NK-92 (cell line): Measurements from ENCODE around the gene ATP8A2.

ENCODE experiments used
- DNase-seq: peaks from one replicate; lab custom pipeline; 2025; ENCODE audit not compliant: unreplicated experiment; lab: John Stamatoyannopoulos, UW

Gene ATP8A2

DNA sequence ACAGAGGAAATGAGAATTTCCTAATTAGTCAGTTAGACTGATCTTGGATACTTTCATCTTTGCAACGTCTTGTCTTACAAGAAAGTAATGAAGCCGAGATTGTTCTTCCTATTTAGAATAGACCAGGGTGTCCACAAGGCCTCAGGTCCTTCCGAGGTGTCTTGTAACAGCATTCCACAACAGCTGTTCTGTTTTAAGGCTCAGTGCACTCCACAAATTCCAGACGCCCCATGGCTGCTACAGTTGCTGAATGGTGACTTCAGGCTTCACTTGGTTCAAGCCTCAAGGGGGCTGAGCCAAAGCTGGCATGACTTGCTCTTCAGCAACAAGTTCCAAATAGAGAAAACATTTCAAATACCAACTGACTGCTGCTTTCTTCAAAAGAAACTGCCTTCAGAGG is 536.6 kb downstream of the ATP8A2 start:
- no peak for DNase-seq

DNA sequence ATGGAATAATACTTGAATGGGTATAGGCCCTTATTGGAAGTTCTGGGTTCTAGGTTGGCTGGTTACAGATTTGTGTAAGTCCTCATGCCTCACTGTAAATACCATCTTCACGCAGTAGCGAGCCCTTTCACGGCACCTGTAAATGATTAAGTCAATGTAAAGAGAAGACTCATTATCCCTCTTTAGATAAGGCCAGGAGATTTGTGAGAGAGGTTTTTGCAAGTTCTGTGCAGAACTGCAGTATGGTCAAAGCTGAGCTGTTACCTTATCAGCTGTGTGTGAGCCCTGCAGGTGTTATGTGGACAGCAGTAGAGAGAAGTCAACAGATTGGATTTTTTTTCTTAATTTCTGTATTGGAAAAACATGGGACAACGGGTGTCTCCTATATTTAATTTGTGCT is 538.5 kb downstream of the ATP8A2 start:
- DNase-seq: no peak

DNA sequence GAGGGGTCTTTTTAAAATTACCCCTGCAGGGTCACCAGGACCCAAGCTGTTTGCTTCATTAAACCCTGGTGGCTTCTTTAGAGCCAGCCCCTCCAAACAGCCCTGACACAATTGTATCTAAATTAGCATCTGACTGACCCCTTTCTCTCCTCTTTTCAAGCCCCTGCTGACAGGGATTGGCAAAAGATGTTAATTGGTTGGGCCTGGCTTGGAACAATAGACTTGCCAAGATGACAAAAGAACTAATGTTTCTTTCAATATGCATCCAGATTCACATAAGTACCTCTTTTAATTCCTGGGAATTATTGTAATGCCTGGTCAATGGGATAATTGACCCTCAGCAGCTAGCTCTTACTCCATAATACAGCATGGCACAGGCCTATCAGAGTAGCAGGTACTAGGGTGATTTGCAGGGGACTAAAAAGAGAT is 539.2 kb downstream of the ATP8A2 start:
- DNase-seq: no peak

DNA sequence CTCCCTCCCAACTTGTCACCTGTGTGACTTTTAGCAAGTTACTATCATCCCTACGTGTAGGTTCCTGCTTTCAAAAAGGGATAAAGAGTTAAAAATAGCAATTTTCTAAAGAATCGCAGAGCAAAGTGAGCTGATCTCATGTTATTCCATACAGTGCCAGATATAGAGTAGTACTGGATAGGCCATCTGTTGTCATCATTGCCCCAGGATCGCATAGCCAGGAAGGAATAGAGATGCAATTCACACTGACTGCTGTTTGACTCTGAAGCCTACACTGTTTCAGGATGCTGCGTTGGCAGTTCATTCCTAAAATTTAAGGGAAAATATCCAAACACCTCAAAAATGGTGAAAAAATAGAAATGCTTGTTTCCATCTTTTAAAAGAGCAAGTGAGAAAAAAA is 541.2 kb downstream of the ATP8A2 start:
- no peak for DNase-seq

DNA sequence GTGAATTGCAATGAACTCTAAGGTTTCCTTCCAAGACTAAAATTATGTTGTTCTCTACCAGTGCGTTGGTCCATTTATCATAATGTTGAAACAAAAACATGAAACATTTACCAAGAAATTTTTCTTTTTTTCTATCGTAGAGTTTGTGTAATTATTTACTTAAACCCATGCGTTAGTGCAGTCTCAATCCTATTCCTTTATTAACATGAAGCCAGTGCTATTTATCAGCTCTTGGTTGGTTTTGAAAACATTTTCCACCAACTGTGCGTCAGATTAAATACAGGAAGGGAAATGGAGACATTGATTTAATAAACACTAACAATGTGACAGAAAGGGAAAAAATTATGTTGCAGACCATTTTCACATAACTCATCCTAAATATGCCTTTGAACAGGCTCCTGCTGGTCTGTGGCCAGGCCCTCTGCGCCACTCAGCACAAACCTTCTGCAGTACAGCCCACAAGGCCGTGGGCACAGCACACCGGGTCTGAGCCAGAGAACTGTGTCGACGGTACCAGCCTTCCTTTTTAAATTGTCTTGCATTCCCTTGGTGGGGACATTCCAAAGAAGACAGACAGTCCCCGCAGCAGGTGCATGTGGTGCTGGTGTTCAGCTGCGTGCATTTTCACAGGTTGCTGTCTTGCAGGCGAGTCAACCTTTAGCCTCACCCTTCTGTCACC is 544.2 kb downstream of the ATP8A2 start:
- no peak for DNase-seq

DNA sequence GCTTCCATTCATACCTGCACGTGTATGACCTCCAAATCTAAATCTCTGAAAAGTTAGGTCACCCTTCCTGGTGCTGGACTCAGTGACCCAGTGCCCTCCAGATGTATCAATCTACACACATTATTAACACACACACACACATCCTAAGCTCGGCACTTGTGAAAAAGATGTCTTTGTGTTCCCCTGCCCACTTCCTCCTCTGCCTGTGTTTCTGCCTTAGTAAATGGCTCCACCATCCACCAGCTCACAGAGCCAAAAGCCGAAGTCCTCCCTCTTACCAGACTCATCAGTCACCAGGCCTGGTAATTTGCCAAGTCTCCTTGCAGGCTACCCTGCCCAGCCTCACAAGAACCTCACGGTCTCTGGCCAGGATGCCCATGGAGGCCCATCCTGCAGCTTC is 548.5 kb downstream of the ATP8A2 start:
- DNase-seq: no peak

DNA sequence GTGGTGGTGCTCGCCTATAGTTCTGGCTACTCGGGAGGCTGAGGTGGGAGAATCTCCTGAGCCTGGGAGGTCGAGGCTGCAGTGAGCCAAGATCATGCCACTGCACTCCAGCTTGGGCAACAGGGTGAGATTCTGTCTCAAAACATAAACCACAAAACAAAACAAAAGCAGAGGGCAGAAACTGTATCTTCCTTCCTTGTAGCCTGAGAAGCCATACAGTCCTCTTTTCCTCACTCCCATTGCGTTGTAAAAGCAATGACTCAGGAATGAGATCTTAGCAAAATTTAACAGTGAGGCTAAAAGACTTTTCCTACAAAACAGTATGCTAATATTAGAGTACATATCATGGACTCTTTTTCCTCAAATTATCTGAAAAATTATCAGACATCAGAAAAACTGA is 549.2 kb downstream of the ATP8A2 start:
- no peak for DNase-seq

DNA sequence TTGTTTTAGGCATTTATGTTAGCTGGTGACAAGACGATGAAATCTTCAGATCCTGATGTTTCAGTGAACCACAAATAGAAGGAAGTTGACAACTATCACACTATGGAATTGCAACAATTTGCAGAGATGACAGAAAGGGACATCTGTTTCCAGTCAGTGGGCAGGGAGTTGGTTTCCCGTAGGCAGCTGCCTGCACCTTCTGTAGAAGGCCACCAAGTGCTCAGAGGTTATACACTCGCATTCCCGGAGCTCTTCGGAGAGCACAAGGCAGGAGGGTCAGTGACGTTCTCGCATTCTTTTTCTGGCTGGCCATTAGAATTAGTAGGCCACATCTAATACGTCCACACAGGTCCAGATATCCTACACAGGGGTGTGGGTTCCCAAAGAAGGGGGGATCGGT is 550.6 kb downstream of the ATP8A2 start:
- DNase-seq: no peak

DNA sequence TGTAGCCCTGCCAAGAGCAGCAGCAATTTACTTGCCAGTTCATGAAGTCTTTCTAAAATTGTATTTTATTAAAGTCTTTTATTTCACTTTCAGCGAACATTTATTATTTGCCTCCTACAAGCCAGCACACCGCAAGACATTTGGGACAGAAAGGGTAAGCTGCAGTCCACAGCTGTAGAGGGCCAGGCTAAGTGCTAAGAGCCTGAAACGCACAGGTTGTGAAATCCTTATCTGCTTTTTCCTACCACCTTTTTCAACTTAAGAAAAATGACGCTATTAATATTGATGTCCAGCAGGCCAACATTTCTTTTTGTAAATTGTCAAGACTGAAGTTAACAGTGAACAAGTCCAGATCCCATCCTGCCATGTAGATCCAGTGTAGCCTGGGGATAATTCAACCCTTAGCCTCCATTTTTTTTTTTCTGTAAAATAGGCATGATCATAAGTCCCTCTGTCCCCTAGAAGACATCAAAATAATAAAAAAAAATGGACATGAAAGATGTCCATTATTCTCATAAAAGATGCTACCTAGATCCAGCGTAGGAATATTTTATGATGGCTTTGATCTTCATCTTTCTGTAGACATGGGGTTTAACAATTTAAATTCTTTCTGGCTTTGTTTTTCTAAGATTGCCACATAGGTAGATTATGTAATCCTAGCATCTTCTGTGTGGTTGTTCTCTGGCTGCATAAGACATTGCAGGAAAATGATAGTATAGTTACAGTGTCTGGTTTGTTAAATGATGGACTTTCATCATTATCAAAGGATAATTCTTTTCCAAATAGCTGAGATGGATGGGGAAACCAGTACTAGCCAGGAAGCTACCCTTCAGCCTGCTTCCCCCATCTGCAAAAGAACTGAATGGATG is 551.7 kb downstream of the ATP8A2 start:
- DNase-seq: no peak

DNA sequence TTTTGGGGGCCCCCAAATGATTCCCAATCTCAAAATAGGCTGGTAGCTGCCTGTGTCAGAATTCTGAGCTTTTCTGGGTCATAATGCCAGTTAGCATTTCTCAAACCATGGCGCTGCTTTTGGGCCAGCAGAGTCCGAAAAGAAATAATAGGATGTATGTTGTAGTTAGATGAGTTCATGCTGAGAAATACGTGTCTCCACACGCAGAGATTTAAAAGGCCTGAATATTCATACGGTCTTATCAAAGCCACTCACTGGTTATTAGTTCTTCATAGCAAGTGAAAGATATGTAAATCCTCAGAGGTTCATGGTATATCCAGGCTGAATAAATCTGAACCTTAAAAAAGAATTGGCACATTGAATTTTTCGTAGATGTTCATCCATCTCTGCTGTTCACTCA is 555.6 kb downstream of the ATP8A2 start:
- DNase-seq: no peak

DNA sequence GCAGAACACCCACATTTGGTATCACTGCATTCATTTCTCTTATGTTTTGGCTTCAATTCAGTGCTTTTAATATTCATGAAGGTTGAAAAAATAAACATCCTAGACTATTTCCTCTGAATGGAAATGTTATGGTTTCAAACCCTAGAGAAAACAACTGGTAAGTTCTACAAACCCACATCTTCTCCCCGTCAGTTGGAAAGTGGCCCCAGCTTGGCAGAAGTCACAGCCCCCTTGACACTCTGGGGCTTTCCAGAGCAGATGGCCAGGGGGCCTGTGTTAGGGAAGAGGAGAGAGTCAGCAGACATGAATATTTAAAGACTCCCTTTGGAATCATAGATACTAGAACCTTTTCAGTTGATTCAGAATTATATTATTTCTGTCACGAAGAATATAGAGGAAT is 556.2 kb downstream of the ATP8A2 start:
- DNase-seq: no peak

DNA sequence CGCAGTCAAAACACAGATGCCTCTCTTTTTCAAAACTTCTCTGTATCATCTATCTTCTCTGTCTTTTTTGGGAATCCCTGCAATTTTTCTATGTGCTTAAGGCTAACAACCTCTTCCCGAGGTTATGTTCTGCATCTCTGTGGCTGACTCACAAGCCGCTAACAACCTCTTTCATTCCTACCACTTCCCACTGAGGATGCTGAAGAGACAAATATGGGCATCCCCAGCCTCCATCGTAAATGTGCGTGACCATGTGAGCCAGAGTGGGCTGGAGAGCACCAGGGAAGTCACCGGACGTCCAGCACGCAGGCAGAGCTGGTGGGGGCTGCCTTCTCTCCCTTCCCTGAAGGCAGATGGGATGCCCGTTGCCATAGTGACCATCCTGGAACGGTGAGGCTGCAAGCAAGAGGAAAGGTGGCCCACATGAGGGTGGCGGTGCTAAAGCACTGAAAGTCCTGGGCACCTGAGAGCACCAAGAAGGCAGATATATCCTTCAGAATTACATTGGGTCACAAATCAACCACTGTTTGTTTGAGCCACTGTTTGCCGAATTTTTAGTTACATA is 557.2 kb downstream of the ATP8A2 start:
- DNase-seq: no peak

DNA sequence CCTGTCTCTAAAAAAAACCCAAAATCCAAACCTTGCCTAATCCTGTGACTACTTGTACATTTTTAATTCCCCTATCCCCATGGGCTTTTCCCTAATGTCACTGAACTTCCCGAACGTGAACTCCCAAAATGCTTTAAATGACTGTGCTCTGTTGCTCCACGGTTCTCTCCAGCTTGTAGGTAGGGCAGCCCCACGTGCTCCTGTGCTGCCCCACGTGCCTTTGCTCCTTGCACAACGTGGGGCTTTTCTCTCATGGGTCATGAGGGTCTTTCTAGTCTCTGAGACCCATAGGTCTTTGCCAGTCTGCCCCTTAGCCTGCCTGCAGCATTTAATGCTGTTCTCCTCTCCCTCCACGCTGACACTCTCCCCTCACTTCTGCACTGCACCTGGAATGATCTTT is 558.0 kb downstream of the ATP8A2 start:
- DNase-seq: no peak

DNA sequence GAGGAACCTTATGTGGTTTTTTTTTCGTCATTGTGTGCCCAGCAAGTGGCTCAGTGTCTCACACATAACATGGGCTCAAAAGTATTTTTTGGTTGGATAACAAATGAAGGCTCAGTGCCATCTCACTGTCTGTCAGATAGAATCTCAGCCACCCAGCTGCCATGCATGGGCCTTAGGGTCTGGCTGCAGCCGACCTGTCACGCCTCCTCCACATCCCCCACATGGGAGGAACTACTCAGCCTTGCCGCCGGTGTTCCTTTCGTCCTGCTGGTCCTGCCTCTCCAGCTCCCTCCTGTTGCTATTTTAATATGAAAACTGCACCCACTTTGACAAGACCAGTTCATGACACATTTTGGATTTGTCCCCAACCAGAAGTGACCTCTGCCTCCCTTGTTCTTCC is 558.9 kb downstream of the ATP8A2 start:
- DNase-seq: no peak

DNA sequence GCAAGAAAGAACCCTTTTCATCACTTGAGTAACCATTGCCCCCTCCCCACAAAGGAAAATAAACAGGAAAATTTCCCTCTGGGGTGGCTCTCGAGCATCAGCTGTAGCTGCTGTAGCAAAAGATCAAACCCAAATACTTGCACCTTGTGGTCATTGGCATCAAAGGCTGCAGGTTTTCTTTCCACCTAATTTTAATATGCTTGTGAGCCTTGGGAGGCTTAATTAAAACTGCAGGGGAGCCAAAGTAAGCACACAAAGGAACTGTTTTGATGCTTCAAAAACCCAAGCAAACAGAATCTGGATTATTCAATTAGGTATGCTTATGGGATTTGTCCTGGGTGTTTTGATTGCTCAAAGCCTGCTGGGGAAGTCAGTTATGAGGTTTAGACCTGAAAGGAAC is 560.6 kb downstream of the ATP8A2 start:
- DNase-seq: no peak

DNA sequence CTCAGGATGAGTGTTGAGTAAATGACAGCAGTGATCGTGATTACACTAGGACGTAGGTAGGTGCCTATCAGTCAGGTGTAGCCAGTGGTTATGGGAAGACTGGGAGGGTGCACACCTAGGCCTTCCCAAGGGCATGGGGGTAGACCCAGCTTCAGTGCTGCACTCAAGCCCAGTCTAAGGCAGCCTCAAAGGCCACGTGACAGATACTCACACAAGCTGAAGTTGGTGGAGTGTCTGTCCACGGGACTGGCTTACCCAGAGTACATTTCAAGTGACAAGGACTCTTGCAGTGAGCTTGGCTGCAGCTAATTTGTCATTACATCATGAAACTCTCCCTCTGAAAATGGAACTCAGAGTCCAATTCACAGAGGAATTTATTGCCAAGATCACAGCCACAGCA is 561.7 kb downstream of the ATP8A2 start:
- no peak for DNase-seq

DNA sequence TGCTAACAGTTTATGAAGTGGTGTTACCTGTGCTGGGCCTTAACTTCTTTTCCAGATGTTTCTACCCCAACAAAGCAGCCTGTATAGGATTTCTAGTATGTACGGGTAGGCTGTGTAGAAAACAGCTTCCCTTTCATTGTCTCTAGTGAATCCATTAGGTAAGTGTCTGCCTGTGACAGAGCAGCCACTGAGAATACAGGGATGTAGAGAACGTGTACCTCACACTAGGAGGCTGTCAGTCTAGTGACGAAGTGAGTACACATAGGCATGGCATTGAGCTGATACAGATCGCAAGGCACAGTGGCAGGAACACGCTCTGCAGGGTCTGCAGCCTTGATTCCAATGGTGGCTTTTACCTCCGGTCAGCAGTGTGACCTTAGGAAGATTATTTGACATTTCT is 562.4 kb downstream of the ATP8A2 start:
- no peak for DNase-seq

DNA sequence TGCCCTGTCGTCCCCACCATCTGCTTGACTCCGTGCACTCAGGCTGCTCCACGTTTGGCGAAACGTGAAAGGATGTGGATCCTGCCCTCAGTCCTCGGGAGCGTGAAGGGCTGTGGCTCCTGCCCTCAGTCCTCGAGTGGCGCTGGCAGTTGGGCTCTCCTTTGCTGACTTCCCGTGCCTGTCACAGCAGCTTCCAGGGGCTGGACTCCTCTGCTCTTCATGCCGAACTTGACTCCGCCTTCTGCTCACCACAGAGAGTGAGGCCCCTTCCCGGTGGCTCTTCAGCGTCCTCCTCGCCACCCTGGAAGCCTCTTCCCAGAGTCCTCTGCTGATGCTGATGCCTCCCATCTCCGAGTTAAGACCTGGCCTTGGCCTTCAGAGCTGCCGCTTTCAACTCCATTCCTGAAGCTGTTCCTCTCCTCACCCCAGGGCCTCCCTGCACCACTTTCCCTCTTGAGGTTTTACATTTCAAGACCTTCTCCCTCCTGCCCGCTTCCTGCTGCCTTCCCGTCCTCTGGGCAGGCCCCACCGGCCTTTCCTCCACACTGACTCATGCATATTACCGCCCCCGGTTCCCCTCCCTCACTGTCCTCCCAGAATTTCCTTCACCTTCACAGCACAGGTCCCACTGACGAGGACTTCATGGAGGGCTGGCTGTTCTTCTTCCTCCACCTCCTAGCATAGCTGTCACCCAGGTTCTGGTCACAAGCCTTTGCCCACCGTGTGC is 568.4 kb downstream of the ATP8A2 start:
- no peak for DNase-seq

DNA sequence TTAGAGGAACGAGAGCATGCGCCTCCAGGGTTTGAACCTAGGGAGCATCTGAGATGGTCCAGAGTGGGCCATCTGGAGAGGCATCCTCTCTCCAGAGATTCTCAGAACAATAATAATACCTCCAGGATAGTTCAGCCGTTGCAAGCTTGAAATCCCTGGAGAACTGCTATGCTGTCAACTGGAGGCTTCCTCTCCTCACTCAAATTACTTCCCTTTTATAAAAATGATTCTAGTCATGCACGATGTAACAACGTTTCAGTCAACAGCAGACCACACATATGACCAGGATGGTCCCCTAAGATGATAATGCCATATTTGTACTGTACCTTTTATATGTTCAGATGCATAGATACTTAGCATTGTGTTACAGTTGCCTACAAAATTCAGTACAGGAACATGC is 571.3 kb downstream of the ATP8A2 start:
- no peak for DNase-seq

DNA sequence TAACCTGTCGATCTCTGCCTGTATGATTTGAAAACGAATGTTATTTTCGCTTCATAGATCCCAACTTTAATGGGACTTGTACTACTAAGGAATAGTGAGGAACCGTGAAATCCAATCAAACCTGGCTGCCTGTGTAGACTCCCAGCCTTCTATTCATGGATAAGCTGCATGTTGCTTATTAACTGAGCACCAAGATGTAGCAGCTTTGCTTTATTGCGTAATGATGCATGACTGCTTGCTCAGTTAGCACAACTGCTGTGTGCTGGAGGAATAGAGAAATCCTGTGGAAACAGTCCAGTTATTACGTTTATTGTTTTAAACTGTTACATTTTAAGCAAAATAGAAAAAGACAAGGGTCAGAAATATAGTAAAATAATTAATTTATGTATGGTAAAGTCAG is 571.9 kb downstream of the ATP8A2 start:
- no peak for DNase-seq

DNA sequence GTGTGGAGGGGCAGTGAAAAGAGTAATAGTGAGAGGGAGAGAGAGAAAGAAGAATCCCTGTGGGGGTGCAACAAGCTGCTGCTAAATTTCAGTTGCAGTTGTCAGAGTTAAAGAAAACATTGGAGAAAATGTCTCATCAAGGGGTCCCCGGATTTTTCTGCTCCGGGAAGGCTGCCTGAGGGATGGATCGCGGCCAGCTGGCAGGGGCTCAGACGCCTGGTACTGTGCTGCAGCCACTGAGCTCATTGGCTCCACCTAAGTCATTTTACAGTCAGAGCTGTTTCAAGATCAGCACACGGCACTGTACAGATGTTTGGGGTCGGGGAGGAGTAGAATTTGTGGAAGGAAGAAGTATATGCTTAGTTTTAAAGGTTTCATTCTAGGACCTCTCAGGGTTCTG is 573.8 kb downstream of the ATP8A2 start:
- no peak for DNase-seq

DNA sequence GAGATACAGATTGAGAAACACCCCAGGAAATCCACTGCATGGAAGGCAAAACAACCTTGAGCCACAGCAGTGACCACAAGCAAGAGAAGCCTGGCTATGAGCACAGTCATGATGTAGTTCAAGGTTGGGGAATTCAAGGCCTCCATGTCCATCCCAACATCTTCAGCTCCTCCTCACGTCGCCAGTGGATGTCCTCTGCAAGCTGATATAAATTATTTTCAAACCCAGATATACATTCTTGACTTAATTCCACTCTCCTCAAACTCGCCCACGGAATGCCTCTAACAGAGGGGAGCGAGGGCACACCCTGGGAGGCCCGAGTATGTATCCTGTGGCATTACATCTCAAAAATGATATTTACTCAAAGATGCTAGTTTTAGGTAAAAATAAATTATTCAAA is 574.5 kb downstream of the ATP8A2 start:
- no peak for DNase-seq
